ENCODE measurements around the gene CDK18.

Gene CDK18

DNA sequence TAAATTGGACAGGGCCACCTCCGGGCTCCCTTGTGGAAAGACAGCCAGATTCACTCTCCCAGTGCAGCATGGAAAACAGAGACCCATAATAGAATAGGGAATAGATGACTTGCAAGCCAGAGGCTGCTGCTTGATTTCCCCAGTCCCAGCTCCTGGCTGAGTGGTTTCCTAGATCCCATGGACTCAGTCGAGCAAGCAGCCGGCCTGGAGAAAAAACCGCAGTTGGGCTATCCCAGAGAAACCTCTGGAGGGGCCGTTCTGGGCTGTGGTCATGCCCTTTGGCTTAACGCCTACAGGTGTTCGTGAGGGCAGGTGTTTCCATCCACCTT, 65.7 kb downstream of the CDK18 start:
- DNase-seq (ENCODE audit: low read depth), result no peak

DNA sequence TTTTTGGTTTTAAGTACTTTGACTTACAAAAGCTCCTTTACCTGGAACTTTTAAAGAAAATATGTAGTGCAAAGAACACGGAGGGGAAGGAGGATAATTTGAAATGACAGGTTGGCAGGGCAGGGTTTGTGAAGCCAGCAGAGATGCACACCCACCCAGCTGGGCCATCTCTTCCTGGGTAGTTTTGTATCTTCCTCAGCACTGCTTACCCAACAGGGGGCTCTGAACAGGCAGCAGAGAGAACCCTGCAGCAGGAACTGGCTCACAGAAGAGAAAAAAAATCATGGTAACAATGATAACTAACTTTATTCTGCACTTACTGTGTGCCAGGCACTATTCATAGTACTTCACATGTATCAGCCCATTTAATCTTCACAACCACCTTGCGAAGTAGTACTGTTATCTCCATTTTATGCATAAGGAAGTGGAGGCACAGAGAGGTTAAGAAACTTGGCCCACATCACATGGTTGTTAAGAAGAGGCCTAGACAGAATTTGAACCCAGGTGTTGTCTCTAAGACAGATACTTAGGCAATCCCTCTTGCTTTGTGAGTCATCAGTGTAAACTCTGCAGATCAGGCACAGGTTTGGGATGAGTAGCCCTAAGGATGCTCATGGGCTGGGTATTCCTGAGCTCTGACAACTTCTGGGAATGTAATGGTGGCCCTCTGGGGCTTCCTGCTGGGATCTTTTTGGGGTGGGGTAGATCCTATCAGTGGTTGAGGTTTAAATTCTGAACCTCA, 66.5 kb downstream of the CDK18 start:
- no peak for DNase-seq (ENCODE audit: low read depth)

DNA sequence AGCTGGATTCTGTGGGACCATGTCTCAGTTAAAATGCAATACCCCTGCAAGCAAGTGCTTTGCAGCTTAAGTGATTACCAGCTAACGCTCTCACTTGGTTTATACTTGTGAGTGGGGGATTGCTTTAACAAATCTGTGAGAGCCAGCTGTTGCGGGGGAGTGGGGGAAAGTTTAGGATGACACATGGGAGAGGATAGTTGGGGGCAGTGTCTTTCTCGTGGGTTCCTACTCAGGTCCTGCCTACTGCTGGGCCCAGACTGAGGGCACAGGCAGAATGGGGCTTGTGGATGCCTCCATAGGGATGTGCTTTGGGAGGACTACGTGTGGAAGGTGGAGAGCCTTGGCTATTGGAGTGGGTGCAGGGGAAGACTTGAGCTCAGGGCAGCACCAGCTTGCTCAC, 67.3 kb downstream of the CDK18 start:
- DNase-seq (ENCODE audit: low read depth), result no peak

DNA sequence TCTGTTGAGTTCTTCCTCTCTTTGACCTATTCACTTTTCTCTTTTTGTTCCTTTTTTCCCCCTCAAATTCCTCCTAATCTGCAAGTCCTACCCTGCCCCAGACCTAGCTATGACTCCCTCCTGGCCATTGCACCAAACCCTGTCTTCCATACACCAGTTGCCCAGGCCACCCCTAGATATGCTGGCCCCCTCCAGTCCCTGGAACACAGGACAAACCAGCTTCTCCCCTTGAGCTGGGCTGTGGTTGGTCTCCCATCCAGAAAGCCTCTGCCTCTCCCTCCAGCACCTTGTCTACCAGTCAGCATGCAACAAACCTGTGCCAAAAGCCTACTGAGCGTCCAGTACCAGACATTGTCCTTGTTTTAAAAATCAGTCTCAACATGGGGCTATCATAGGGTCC, 68.0 kb downstream of the CDK18 start:
- no peak for DNase-seq (ENCODE audit: low read depth)

DNA sequence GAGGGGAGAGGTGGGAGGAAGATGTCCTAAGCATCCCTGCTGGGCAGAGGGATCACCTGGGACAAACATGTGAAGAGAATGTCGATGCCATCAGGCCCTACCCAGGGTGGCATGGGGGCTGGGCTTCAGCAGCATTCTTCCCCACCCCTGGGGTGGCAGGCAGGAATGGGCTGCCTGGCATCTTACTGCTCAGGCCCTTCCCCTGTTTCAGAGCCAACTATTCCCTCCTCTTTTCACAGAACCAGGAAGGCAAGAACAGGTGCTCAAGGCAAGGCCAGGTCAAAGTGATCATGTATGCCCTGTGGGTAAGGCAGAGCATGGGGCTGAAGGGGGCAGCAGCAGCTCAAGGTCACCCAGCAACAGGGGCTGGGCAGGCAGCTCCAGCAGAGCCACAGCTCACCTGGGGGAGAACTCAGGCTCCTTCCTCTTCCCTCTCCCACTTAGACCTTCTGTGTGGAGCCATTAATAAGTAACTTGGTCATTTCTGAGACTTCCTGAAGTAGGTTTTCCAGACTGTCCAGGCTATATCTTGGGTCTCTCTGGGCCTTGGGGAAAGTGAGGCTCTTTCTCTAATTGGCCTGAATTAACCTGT, 70.9 kb downstream of the CDK18 start:
- DNase-seq (ENCODE audit: low read depth), result no peak

DNA sequence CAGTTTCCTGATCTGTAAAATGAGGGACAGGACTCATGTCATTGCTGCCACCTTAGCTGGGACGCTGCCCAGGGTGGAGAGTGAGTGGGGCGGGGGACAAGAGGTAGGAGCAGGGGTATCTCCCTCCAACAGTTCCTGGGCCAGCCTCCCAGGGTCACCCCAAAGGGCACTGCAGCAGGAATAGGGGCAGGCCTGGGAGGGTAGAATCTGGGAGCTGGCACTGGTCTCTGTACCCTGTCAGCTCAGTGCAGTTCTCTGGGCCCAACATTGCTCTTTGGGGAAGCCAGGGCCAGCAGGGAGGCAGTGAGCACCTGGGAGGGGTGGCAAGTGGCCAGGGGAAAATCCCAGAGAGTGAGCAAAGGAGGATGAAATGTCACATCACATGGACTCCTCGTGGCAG, 71.5 kb downstream of the CDK18 start:
- no peak for DNase-seq (ENCODE audit: low read depth)

DNA sequence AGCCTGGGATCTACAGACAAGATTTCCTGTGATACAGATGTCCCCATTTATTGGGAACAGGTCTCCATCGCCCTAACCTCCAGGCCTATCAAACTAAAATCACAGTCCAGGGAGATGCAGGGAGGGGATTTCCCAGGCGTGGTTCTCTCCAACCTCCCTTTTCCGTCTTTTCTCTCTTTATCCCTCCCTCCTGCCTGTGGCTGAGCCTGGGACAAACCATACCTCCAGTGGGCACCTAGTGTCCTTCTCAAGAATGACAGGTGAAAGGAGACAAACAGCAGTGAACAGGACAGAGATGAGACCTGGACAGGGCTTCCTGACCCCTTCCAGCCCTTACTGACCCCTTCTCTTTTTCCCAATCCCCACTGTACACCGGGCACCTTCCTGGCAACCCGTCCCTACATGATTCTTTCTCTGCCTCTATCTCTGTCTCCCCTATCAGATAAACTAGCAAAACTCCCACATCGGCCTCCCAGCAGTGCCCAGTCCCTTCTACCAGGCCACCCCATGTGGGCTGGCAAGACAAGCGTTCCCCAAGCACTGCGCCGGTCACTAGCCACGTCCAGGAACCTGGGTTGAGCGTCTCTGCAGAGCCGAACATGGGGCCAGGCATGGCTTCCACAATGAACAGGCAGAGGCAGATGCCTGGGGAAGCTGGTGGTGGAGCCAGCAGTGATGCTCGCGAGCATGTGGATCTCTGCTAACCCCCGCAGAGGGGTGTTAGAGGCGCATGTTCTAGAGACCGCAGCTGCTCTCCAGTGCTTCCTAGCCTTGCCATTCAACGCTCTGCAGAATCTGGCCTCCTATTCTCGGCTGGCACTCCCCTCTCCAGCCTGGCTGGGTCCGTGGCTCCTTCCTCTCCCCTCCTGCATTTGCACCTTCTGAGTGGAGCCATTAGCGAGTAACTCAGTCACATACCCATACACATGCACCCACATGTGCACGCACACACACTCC, 72.6 kb downstream of the CDK18 start:
- no peak for DNase-seq (ENCODE audit: low read depth)

DNA sequence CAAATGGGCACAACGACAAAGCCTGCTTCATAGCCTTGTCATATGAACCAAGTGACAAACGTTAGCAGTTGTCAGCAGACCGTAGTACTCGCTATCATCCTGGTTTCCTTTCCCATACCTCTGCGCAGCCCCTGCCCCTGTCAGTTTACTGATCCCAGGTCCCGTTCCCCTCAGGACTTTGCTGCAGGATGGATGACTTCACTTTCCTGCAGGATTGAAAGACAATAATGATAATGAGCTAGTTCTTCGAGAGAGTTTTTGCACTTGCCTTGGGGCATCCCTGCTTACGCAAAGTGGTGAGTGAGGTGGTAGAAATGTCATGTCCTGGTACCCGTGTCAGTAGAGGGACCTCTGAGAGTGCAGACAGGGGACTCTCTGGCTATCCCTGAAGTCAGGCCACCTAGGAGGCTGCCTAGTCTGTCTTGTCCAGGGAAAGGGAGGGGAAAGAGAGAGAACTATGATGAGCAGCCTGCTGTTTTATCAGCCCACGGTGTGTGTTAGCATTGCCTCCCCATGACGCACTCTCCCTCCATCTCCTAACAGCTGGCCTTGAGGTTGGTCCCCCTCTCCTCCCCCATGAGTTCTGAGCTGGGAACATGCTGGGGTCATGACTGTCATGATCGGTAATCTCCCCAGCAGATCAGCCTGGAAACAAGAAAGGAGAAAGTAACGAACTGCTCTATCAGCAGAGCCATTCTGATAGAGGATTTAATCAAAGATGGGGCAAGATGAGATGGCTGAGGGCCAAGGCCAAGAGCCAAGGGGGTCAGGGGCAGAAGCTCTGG, 73.6 kb downstream of the CDK18 start:
- no peak for DNase-seq (ENCODE audit: low read depth)

DNA sequence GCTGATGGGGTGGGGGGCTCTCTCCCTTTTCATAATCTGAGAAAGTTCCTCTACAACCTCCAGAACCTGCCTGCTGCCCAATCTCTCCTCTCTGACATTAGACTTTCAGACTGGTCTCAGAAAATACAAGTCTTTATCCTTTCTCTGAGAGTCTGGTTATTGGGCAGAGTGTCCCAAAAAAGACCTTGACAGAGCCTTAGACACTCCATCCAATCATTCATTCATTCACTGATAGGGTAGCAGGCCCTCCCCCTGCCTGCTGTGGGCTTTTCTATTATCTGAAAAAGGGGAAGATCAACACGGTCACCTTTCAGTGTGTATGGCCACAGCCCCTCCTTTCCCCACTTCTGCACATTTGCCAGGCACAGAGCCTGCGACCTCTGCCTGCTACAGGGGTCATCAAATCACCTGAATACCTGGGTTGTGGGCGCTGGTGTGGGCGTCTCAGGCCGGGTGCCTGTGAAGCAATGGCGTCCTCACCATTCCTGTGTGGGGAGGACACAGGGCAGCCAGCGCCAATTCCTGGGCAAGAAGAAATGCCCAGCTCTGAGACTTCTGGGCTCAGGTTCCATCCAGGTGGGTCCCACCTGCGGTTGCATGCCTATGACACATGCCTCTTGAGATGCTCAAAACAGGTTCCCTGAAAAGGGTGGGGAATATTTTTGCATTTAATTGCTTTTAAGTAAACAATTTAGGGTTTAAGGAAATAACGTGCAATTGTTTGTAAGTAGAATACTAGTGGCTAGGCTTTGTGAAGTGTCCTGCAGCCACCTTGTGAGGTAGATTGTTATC, 74.5 kb downstream of the CDK18 start:
- no peak for DNase-seq (ENCODE audit: low read depth)

DNA sequence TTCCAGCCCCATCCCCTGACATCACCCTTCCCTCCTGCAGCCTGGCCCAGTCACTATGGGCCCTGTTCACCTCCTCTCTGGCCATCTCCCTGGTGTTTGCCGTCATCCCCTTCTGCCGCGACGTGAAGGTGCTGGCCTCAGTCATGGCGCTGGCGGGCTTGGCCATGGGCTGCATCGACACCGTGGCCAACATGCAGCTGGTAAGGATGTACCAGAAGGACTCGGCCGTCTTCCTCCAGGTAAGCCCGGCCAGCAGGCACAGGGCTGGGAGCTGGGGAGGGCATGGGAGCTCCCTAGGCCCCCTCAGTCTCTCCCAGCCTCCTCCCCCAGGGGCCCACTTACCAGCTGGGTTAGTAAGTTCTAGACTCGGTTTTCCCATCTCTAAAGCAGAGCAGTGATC, 75.2 kb downstream of the CDK18 start:
- no peak for DNase-seq (ENCODE audit: low read depth)

DNA sequence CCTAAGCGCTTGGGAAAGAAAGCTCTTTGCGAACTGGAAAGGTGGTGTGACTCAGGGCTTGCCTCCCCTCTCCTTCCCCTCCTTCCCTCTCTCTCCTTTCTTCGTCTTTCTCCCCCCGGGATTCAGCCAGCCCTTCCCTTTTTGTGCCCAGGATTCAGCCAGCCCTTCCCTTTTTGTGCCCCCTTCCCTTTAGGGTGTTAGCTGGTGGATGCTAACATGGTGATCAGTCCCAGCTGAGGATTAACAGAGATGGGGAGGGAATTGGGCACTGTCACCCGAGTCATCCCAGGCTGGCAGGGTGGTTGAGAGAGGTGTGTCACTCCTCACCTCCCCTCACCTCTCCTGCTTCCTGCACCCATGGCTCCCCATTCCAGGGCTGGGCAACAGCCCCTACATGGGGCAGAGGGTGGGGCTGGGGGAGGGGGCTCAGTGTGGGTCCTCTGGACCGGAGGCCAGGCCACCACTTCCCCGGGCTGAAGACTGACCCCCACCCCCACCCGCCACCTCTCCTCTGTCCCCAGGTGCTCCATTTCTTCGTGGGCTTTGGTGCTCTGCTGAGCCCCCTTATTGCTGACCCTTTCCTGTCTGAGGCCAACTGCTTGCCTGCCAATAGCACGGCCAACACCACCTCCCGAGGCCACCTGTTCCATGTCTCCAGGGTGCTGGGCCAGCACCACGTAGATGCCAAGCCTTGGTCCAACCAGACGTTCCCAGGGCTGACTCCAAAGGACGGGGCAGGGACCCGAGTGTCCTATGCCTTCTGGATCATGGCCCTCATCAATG, 75.9 kb downstream of the CDK18 start:
- DNase-seq (ENCODE audit: low read depth), result no peak

DNA sequence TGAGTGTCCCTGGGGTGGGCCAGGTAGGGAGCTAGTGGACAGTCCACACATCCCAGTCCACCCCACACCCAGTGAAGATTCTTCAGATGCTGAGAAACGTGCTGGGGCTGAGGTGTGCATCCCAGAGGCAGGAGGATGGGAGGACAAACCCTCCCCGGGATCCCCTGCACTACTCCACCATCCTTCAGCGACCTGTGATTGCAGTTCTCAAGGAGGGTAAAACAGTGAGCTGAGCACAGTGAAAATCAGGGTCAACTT, 76.4 kb downstream of the CDK18 start:
- DNase-seq (ENCODE audit: low read depth), result no peak

DNA sequence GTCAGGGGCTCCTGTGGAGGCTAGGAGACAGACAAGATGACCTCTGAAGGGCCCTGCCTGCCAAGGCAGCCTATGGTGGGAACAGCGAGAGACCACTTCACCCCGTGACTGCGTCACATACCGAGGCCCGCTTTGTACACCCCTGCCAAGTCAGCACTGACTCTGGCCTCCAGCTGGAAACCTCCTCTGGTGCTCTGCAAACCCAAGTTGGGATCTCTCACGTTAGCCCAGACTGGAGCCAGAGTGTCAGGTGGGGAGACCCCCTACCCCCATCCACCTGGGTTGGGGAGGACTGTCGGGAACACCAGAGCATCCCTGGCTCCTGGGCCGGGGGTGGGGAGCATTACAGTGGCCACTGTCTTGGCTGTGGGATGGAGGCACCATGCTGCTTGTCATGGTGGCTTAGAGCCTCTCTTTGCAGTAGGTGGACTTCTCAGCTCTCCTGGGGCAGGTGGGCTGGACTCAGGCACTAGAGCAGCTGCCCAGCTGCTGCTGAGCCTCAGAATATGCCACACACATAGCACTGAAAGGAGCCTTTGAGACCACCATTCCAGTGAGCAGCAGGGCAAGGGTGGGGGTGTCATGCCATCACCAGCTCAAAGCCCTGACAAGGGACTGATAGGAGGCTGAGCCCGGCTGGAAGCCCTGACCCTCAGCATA, 77.0 kb downstream of the CDK18 start:
- DNase-seq (ENCODE audit: low read depth), result no peak

DNA sequence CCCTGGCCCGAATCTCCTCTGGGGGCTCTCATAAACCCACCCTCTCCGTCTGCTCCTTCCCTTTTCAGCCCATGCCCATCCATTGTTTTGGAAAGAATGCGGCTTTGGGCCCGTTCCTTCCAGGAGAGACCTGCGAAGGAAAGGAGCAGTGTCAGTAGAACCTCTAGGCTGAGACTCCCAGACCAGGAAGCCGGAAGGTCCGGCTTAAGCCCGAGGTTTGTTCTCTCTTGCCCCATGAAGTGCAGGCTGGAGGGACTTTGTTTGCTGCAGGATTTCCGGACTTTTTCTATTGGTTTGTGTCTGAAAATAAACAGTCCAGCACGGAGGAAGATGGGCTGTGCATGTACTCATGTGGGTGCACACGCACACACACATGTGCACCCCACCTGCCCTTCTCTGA, 77.6 kb downstream of the CDK18 start:
- no peak for DNase-seq (ENCODE audit: low read depth)

Measured in T follicular helper cell (primary cell).